Panc1 (cell line): ENCODE data around the gene CCL16.
A peak's percentile ranks its signal among the peaks of the same experiment; 100 is the strongest.

Source experiments
- CTCF ChIP-seq: fragments of 450-650 bp; IDR thresholded peaks from 2 replicates; pipeline ENCODE4 v1.5.1; 2017; ENCODE audit warnings: mild to moderate bottlenecking
- REST ChIP-seq, 2 experiments: IDR thresholded peaks; 2 replicates each; pipeline ENCODE4 v1.6.1; 2011 to 2012; ENCODE audit warnings: low read depth in 2 of 2, control low read depth in 1 of 2, low read length in 1 of 2, mild to moderate bottlenecking in 1 of 2, moderate library complexity in 1 of 2; ENCODE audit not compliant: insufficient read depth in 1 of 2

- no peak for TF ChIP-seq CTCF
- 0 out of 4 replicates have a peak, but pooled peaks of 1 of the 2 experiments have one; percentile 27 for TF ChIP-seq REST (IDR thresholded peaks at IDR 0.05; ENCODE audit: insufficient read depth in 1 of 2, low read depth in 2 of 2, low read length in 1 of 2)
These were observed 50.9 kb downstream of the CCL16 start, which contains the start of gene RDM1 for GRCh38 chr17:35930211-35931065.
